Fibroblast of gingiva (primary cell): ENCODE data around the gene NWD2.
"Not testable (repeated sequence)": the region's sequence is repeated elsewhere in the genome, so short reads cannot be mapped to it uniquely, and the experiment has no call there.

Source experiments
- DNase-seq: peaks from one replicate; pipeline ENCODE4 v3.0.0-alpha.2; 2011; ENCODE audit warnings: low read depth

NWD2 gene

GRCh38 chr4:37392521-37393255 lies 148.1 kb downstream of the NWD2 start:
- DNase-seq, result no peak

- no peak for DNase-seq
Measured at GRCh38 chr4:37393321-37393720, 148.8 kb downstream of the NWD2 start.

- no peak for DNase-seq
Measured at GRCh38 chr4:37393889-37394288, 149.3 kb downstream of the NWD2 start.

GRCh38 chr4:37397505-37397904 lies 153.0 kb downstream of the NWD2 start:
- DNase-seq, result no peak

- no peak for DNase-seq
Measured at GRCh38 chr4:37400241-37400881, 155.8 kb downstream of the NWD2 start.

GRCh38 chr4:37407938-37408826 lies 163.6 kb downstream of the NWD2 start:
- not testable (repeated sequence) for DNase-seq

- not testable (repeated sequence) for DNase-seq
Measured at GRCh38 chr4:37413612-37414011, 169.1 kb downstream of the NWD2 start.

- no peak for DNase-seq
Measured at GRCh38 chr4:37415845-37416369, 171.4 kb downstream of the NWD2 start.

- no peak for DNase-seq
Measured at GRCh38 chr4:37421614-37422013, 177.1 kb downstream of the NWD2 start.

GRCh38 chr4:37422102-37422501 lies 177.6 kb downstream of the NWD2 start:
- no peak for DNase-seq

GRCh38 chr4:37422638-37423037 lies 178.1 kb downstream of the NWD2 start:
- no peak for DNase-seq

- no peak for DNase-seq
Measured at GRCh38 chr4:37423310-37423709, 178.8 kb downstream of the NWD2 start.

- no peak for DNase-seq
Measured at GRCh38 chr4:37424753-37425152, 180.2 kb downstream of the NWD2 start.

- no peak for DNase-seq
Measured at GRCh38 chr4:37425857-37426256, 181.3 kb downstream of the NWD2 start.

GRCh38 chr4:37427193-37427592 lies 182.7 kb downstream of the NWD2 start:
- DNase-seq, result no peak

- DNase-seq, result no peak
Measured at GRCh38 chr4:37429906-37430305, 185.4 kb downstream of the NWD2 start.

GRCh38 chr4:37430718-37431416 lies 186.3 kb downstream of the NWD2 start:
- no peak for DNase-seq

- no peak for DNase-seq
Measured at GRCh38 chr4:37431417-37431743, 186.8 kb downstream of the NWD2 start.

GRCh38 chr4:37434469-37434868 lies 189.9 kb downstream of the NWD2 start:
- no peak for DNase-seq

GRCh38 chr4:37436546-37436945 lies 192.0 kb downstream of the NWD2 start:
- DNase-seq, result no peak

- DNase-seq, result no peak
Measured at GRCh38 chr4:37437163-37437562, 192.6 kb downstream of the NWD2 start.
